GM23338 (cell line): Measurements from ENCODE around the gene MPEG1. TPM values are rescaled to one million over a fixed set of nuclear protein-coding genes. Genes with fewer than 3 reads are reported as not detected.

Source experiments
- ATAC-seq: fragments of 200-7000 bp; cut with Tn5 transposase; 3 replicates; pipeline ENCODE4 v1.9.1; 2020
- DNase-seq: peaks from one replicate; pipeline ENCODE4 v3.0.0-alpha.2; 2015; ENCODE audit warnings: low spot score
- H2AFZ ChIP-seq: fragments of 200-600 bp; sonication (generic); 2 replicates; pipeline ENCODE4 v1.8.0; 2016; ENCODE audit warnings: antibody characterized with exemption, mild to moderate bottlenecking, moderate library complexity
- H3F3A ChIP-seq: fragments of 200-600 bp; sonication (generic); replicated peaks from 2 replicates; pipeline ENCODE4 v1.8.0; 2017; ENCODE audit warnings: antibody characterized with exemption, mixed run types, low read depth
- H3K27ac ChIP-seq: fragments of 200-600 bp; sonication (generic); 2 replicates; pipeline ENCODE4 v1.6.1; 2016; ENCODE audit warnings: low read depth
- H3K27me3 ChIP-seq: fragments of 200-600 bp; sonication (generic); 2 replicates; pipeline ENCODE4 v1.8.0; 2016; ENCODE audit warnings: mild to moderate bottlenecking, mixed run types, moderate library complexity; ENCODE audit not compliant: insufficient read depth
- H3K36me3 ChIP-seq: fragments of 200-600 bp; sonication (generic); 2 replicates; pipeline ENCODE4 v1.8.0; 2016; ENCODE audit warnings: mild to moderate bottlenecking; ENCODE audit not compliant: insufficient read depth
- H3K4me1 ChIP-seq: fragments of 200-600 bp; sonication (generic); 2 replicates; pipeline ENCODE4 v1.8.0; 2016; ENCODE audit warnings: mild to moderate bottlenecking, moderate library complexity; ENCODE audit not compliant: insufficient read depth
- H3K4me2 ChIP-seq: fragments of 200-600 bp; sonication (generic); 2 replicates; pipeline ENCODE4 v1.7.1; 2017; ENCODE audit warnings: mixed run types
- H3K4me3 ChIP-seq: fragments of 200-600 bp; sonication (generic); 2 replicates; pipeline ENCODE4 v1.6.1; 2016; ENCODE audit warnings: mixed run types
- H3K79me2 ChIP-seq: fragments of 200-600 bp; sonication (generic); replicated peaks from 2 replicates; pipeline ENCODE4 v1.8.0; 2017; ENCODE audit warnings: mild to moderate bottlenecking; ENCODE audit not compliant: insufficient read depth
- H3K9me2 ChIP-seq: fragments of 200-600 bp; sonication (generic); 2 replicates; pipeline ENCODE4 v1.8.0; 2017; ENCODE audit not compliant: insufficient read depth
- H4K20me1 ChIP-seq: fragments of 200-600 bp; sonication (generic); replicated peaks from 2 replicates; pipeline ENCODE4 v1.8.0; 2017; ENCODE audit warnings: mild to moderate bottlenecking; ENCODE audit not compliant: insufficient read depth
- H3K27ac Mint-ChIP-seq: 2 replicates; pipeline ENCODE4 v1.8.0; 2020; ENCODE audit warnings: inconsistent platforms, mild to moderate bottlenecking, moderate library complexity, mixed read lengths
- H3K27me3 Mint-ChIP-seq: 3 replicates; pipeline ENCODE4 v1.8.0; 2022; ENCODE audit warnings: low read depth, mild to moderate bottlenecking, moderate library complexity, mixed read lengths, inconsistent platforms; ENCODE audit not compliant: insufficient read depth, poor library complexity
- H3K36me3 Mint-ChIP-seq: 3 replicates; pipeline ENCODE4 v1.8.0; 2021; ENCODE audit warnings: low read depth, mild to moderate bottlenecking, inconsistent platforms, moderate library complexity, mixed read lengths
- H3K4me1 Mint-ChIP-seq: 3 replicates; pipeline ENCODE4 v1.8.0; 2020; ENCODE audit warnings: mild to moderate bottlenecking, inconsistent platforms, mixed read lengths
- H3K4me3 Mint-ChIP-seq: 3 replicates; pipeline ENCODE4 v1.8.0; 2021; ENCODE audit warnings: moderate library complexity, mild to moderate bottlenecking, inconsistent platforms, mixed read lengths
- H3K9me3 Mint-ChIP-seq: 3 replicates; pipeline ENCODE4 v1.8.0; 2020; ENCODE audit warnings: moderate library complexity, mild to moderate bottlenecking, inconsistent platforms, mixed read lengths
- EZH2 ChIP-seq: fragments of 200-600 bp; sonication (generic); IDR thresholded peaks from one replicate; pipeline ENCODE4 v1.8.0; 2017; ENCODE audit warnings: antibody characterized with exemption, mild to moderate bottlenecking, low read depth; ENCODE audit not compliant: unreplicated experiment
- NANOG ChIP-seq: IDR thresholded peaks from 2 replicates; pipeline ENCODE4 v1.6.1; 2016; ENCODE audit warnings: antibody characterized with exemption, borderline replicate concordance
- POLR2AphosphoS5 ChIP-seq: IDR thresholded peaks from 2 replicates; pipeline ENCODE4 v1.6.1; 2016; ENCODE audit warnings: antibody characterized with exemption, low read depth
- STAT1 ChIP-seq: IDR thresholded peaks from one replicate; pipeline ENCODE4 v1.6.1; 2016; ENCODE audit warnings: antibody characterized with exemption; ENCODE audit not compliant: unreplicated experiment
- ZNF114 ChIP-seq: fragments of 250-450 bp; sonication (Bioruptor Pico); IDR thresholded peaks from 2 replicates; pipeline ENCODE4 v1.5.0; 2020; ENCODE audit warnings: mild to moderate bottlenecking, moderate library complexity
- ZNF331 ChIP-seq: fragments of 250-450 bp; sonication (Bioruptor Pico); IDR thresholded peaks from 2 replicates; pipeline ENCODE4 v1.5.0; 2020; ENCODE audit warnings: low read depth, mild to moderate bottlenecking, moderate library complexity
- polyA plus RNA-seq: library from polyadenylated mRNA; unstranded; fragments of >200 nt; fragmentation: Nextera tagmentation; extraction: Ambion mirVana; gene quantifications from 2 replicates; pipeline ENCODE4 v1.2.1, GENCODE V29; 2016
- total RNA-seq: library from RNA; depleted of rRNA; stranded (reverse); fragments of >200 nt; shearing (Covaris generic); gene quantifications from 2 replicates; pipeline ENCODE4 v1.2.3, GENCODE V29; 2014
- TF ChIP-seq, protein P1 (sequence below): fragments of 250-450 bp; sonication (Bioruptor Pico); IDR thresholded peaks from 2 replicates; pipeline ENCODE4 v1.5.0; 2020; ENCODE audit warnings: mild to moderate bottlenecking, moderate library complexity

MPEG1 gene
- total and polyA plus RNA-seq, 2 experiments from 2014 or later, result not detected

DNA sequence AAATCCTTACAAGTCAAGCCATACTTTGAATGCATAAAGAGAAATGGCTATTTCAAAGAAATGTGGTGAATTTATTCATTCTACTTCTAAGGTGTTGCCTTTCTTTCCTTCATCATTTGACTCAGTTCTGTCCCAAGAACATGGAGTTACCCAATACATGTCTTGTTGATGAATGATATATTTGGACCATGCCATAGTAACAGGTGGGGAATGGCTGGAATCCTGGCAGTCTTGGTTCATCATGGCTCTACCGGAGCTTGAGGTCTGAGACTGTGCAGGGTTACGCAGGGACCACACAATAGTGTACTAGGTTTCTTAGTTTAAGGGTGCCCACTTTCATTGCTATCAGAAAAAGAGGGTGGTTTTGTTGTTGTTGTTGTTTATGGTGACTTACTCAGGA lies 40.3 kb upstream of the MPEG1 start (continued):
- TF ChIP-seq, protein P1, sequence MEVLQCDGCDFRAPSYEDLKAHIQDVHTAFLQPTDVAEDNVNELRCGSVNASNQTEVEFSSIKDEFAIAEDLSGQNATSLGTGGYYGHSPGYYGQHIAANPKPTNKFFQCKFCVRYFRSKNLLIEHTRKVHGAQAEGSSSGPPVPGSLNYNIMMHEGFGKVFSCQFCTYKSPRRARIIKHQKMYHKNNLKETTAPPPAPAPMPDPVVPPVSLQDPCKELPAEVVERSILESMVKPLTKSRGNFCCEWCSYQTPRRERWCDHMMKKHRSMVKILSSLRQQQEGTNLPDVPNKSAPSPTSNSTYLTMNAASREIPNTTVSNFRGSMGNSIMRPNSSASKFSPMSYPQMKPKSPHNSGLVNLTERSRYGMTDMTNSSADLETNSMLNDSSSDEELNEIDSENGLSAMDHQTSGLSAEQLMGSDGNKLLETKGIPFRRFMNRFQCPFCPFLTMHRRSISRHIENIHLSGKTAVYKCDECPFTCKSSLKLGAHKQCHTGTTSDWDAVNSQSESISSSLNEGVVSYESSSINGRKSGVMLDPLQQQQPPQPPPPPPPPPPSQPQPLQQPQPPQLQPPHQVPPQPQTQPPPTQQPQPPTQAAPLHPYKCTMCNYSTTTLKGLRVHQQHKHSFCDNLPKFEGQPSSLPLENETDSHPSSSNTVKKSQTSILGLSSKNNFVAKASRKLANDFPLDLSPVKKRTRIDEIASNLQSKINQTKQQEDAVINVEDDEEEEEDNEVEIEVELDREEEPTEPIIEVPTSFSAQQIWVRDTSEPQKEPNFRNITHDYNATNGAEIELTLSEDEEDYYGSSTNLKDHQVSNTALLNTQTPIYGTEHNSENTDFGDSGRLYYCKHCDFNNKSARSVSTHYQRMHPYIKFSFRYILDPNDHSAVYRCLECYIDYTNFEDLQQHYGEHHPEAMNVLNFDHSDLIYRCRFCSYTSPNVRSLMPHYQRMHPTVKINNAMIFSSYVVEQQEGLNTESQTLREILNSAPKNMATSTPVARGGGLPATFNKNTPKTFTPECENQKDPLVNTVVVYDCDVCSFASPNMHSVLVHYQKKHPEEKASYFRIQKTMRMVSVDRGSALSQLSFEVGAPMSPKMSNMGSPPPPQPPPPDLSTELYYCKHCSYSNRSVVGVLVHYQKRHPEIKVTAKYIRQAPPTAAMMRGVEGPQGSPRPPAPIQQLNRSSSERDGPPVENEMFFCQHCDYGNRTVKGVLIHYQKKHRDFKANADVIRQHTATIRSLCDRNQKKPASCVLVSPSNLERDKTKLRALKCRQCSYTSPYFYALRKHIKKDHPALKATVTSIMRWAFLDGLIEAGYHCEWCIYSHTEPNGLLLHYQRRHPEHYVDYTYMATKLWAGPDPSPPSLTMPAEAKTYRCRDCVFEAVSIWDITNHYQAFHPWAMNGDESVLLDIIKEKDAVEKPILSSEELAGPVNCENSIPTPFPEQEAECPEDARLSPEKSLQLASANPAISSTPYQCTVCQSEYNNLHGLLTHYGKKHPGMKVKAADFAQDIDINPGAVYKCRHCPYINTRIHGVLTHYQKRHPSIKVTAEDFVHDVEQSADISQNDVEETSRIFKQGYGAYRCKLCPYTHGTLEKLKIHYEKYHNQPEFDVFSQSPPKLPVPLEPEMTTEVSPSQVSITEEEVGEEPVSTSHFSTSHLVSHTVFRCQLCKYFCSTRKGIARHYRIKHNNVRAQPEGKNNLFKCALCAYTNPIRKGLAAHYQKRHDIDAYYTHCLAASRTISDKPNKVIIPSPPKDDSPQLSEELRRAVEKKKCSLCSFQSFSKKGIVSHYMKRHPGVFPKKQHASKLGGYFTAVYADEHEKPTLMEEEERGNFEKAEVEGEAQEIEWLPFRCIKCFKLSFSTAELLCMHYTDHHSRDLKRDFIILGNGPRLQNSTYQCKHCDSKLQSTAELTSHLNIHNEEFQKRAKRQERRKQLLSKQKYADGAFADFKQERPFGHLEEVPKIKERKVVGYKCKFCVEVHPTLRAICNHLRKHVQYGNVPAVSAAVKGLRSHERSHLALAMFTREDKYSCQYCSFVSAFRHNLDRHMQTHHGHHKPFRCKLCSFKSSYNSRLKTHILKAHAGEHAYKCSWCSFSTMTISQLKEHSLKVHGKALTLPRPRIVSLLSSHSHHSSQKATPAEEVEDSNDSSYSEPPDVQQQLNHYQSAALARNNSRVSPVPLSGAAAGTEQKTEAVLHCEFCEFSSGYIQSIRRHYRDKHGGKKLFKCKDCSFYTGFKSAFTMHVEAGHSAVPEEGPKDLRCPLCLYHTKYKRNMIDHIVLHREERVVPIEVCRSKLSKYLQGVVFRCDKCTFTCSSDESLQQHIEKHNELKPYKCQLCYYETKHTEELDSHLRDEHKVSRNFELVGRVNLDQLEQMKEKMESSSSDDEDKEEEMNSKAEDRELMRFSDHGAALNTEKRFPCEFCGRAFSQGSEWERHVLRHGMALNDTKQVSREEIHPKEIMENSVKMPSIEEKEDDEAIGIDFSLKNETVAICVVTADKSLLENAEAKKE (CRISPR knock-in tag), result no peak
- no peak for TF ChIP-seq ZNF114
- no peak for TF ChIP-seq STAT1

DNA sequence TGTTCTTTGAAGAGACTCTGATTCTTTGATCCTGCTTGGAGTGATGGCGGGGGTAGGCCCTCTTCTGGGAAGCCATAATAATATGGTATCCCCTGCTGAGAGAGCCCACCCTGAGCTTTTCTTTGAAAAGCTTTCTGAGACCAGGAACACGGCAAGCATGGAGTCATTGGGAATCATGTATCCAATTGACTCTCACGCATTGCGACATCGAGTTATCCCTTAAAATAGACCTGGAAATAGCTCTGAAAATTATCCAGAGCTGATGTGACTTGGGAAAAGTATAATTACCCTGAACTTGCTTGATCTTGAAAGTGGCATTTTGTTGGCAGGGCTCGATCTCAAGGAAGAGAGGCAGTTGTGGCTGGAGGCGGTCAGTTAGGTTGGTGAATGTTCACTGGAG lies 36.8 kb upstream of the MPEG1 start:
- ATAC-seq, result no peak
- H3K4me3 ChIP-seq, result no peak overlapping the region
- no peaks in the 10 kb centered on the region for H3F3A ChIP-seq
- no peak overlapping the region for H3K27ac ChIP-seq
- H3K36me3 Mint-ChIP-seq, result no peaks in the 10 kb centered on the region; the same call in 2 of the 3 replicates
- H3K27me3 Mint-ChIP-seq, result no peaks in the 10 kb centered on the region
- no peaks in the 10 kb centered on the region for H3K36me3 ChIP-seq
- H2AFZ ChIP-seq, result no peak overlapping the region
- H3K9me3 Mint-ChIP-seq, result peaks cover 7% of the 10 kb centered on the region
- H3K27me3 ChIP-seq, result no peaks in the 10 kb centered on the region
- no peak for TF ChIP-seq NANOG
- no peak for TF ChIP-seq EZH2
- no peak for TF ChIP-seq POLR2AphosphoS5
- TF ChIP-seq ZNF331, result no peak
- peaks cover 8% of the 10 kb centered on the region; the same call in 2 of the 3 replicates for H3K4me1 Mint-ChIP-seq
- H3K27ac Mint-ChIP-seq, result no peak overlapping the region
- peaks cover 16% of the 10 kb centered on the region for H3K9me2 ChIP-seq
- H3K4me3 Mint-ChIP-seq, result no peak overlapping the region
- DNase-seq, result no peak
- H3K4me2 ChIP-seq, result no peak overlapping the region
- H3K79me2 ChIP-seq, result no peaks in the 10 kb centered on the region
- H4K20me1 ChIP-seq, result no peaks in the 10 kb centered on the region
- no peaks in the 10 kb centered on the region for H3K4me1 ChIP-seq
